HepG2 (cell line): ENCODE data around the gene ATG9A. TPM values are rescaled to one million over a fixed set of nuclear protein-coding genes. Genes with fewer than 3 reads are reported as not detected.

Experiments used
- GPBP1L1 ChIP-seq: sonication (generic); formaldehyde crosslinking; IDR thresholded peaks from 2 replicates; pipeline ENCODE4 v1.5.0; 2020; ENCODE audit warnings: mild to moderate bottlenecking, missing genetic modification reagents
- GTF3A ChIP-seq: sonication (generic); formaldehyde crosslinking; conservative IDR thresholded peaks from 2 replicates; pipeline ENCODE4 v1.4.0; 2020; ENCODE audit warnings: mild to moderate bottlenecking, missing genetic modification reagents
- JARID2 ChIP-seq: sonication (generic); formaldehyde crosslinking; IDR thresholded peaks from 2 replicates; pipeline ENCODE4 v1.8.1; 2023; ENCODE audit warnings: missing genetic modification reagents, inconsistent platforms; ENCODE audit not compliant: insufficient replicate concordance
- MYNN ChIP-seq: sonication (generic); formaldehyde crosslinking; IDR thresholded peaks from 2 replicates; pipeline ENCODE4 v1.4.0; 2020; ENCODE audit warnings: mild to moderate bottlenecking, low read depth, missing genetic modification reagents
- POLR2AphosphoS2 ChIP-seq: IDR thresholded peaks from 2 replicates; pipeline ENCODE4 v1.6.1; 2011; ENCODE audit warnings: low read depth, low read length, improper control_type of control experiment
- POLR2G ChIP-seq: fragments of 200-400 bp; formaldehyde crosslinking; IDR thresholded peaks from 2 replicates; pipeline ENCODE4 v1.6.1; 2018; ENCODE audit warnings: mild to moderate bottlenecking, low read depth, low read length, moderate library complexity
- PRPF4 ChIP-seq: fragments of 200-400 bp; formaldehyde crosslinking; IDR thresholded peaks from 2 replicates; pipeline ENCODE4 v1.6.1; 2016; ENCODE audit warnings: low read length, low read depth; ENCODE audit not compliant: poor library complexity, severe bottlenecking
- RCOR2 ChIP-seq: IDR thresholded peaks from 2 replicates; pipeline ENCODE4 v1.6.1; 2016; ENCODE audit warnings: missing biosample characterization, missing genetic modification reagents
- REST ChIP-seq, 2 experiments: IDR thresholded peaks; 2 replicates each; pipeline ENCODE4 v1.6.1; 2011 to 2012; ENCODE audit warnings: low read length in 2 of 2, borderline replicate concordance in 1 of 2, low read depth in 1 of 2, mild to moderate bottlenecking in 1 of 2, moderate library complexity in 1 of 2
- ZBTB21 ChIP-seq: sonication (generic); formaldehyde crosslinking; IDR thresholded peaks from 2 replicates; pipeline ENCODE4 v1.4.0; 2020; ENCODE audit warnings: missing genetic modification reagents
- ZNF335 ChIP-seq: sonication (generic); formaldehyde crosslinking; IDR thresholded peaks from 2 replicates; pipeline ENCODE4 v1.4.0; 2020; ENCODE audit warnings: missing genetic modification reagents
- ZNF383 ChIP-seq: sonication (generic); formaldehyde crosslinking; IDR thresholded peaks from 2 replicates; pipeline ENCODE4 v1.4.0; 2020; ENCODE audit warnings: missing genetic modification reagents, mild to moderate bottlenecking, borderline replicate concordance
- ZNF407 ChIP-seq: sonication (generic); formaldehyde crosslinking; IDR thresholded peaks from one replicate; pipeline ENCODE4 v1.5.1; 2020; ENCODE audit warnings: mild to moderate bottlenecking, missing genetic modification reagents; ENCODE audit errors: not compliant biosample characterization
- ZNF619 ChIP-seq: sonication (generic); formaldehyde crosslinking; IDR thresholded peaks from 2 replicates; pipeline ENCODE4 v1.4.0; 2020; ENCODE audit warnings: mild to moderate bottlenecking, missing genetic modification reagents
- ZNF775 ChIP-seq: sonication (generic); formaldehyde crosslinking; IDR thresholded peaks from 2 replicates; pipeline ENCODE4 v1.4.0; 2020; ENCODE audit warnings: missing genetic modification reagents, mild to moderate bottlenecking, moderate library complexity, borderline replicate concordance
- polyA plus RNA-seq, 8 experiments: library from polyadenylated mRNA; depleted of rRNA in 3 of 8; stranded (reverse) in 7 of 8; unstranded in 1 of 8; fragments of >200 nt; fragmentation: Illumina TruSeq in 4 of 8; extraction: Trizol in 4 of 8; gene quantifications; 2 replicates each; pipeline versions ENCODE4 v1.2.1 to v1.2.3, GENCODE V29; 2011 to 2016; ENCODE audit warnings: low read depth in 4 of 8, missing spikeins in 1 of 8, mixed read lengths in 1 of 8; ENCODE audit not compliant: insufficient read depth in 1 of 8
- total RNA-seq, 5 experiments: library from RNA; depleted of rRNA; stranded (reverse); fragments of >200 nt; fragmentation: Illumina TruSeq; extraction: Trizol; gene quantifications; 2 replicates each; pipeline ENCODE4 v1.2.3, GENCODE V29; 2016; ENCODE audit warnings: low read depth in 1 of 5

The ATG9A gene
- total and polyA plus RNA-seq, 2 of the 13 experiments (the other 11 are each of a cell fraction or from before 2014, with no cell fraction given): 35.0 to 131 TPM

- no peak for TF ChIP-seq GTF3A (CRISPR knock-in tag)
- TF ChIP-seq ZNF775 (CRISPR knock-in tag): no peak; the same call in 1 of the 2 replicates
- peak; percentile 88 for TF ChIP-seq POLR2G
- TF ChIP-seq ZNF335: peak; percentile 86
- TF ChIP-seq JARID2 (CRISPR knock-in tag): peak; percentile 18
- TF ChIP-seq REST (IDR thresholded peaks at IDR 0.05; ENCODE audit: borderline replicate concordance in 1 of 2, low read depth in 1 of 2, low read length in 2 of 2): peak in 1 of 2 experiments; percentile 24; a peak in 1 of 4 replicates
- TF ChIP-seq ZNF619 (CRISPR knock-in tag): no peak
- TF ChIP-seq POLR2AphosphoS2: no peak
- no peak for TF ChIP-seq GPBP1L1 (CRISPR knock-in tag)
- TF ChIP-seq ZNF383: no peak; the same call in 1 of the 2 replicates
- TF ChIP-seq RCOR2 (CRISPR knock-in tag): no peak
- TF ChIP-seq MYNN: 0 out of 2 replicates have a peak, but pooled peaks have one; percentile 45
- TF ChIP-seq ZNF407 (CRISPR knock-in tag): no peak
- peak; percentile 81 for TF ChIP-seq PRPF4
- TF ChIP-seq ZBTB21 (CRISPR knock-in tag): peak; percentile 31
Measured at GRCh38 chr2:219249203-219249980, 20.0 kb upstream of the ATG9A start (continued).
